ENCODE data around the gene DLX5.

Gene DLX5

GRCh38 chr7:96989241-96989858 is 35.3 kb downstream of the DLX5 start:
- TF ChIP-seq FOXP2 (optimal IDR thresholded peaks at IDR 0.05; ENCODE audit: borderline replicate concordance, extremely low read depth, extremely low read length, insufficient read depth), result no peak

GRCh38 chr7:96987719-96988118 is 36.9 kb downstream of the DLX5 start:
- TF ChIP-seq REST (IDR thresholded peaks at IDR 0.05; ENCODE audit: insufficient read depth in 1 of 2, low read depth in 2 of 2, low read length in 2 of 2) (no peak), SIN3A (IDR thresholded peaks at IDR 0.05; ENCODE audit: borderline replicate concordance, insufficient read depth, low read length) (no peak), TAF1 (IDR thresholded peaks at IDR 0.05; ENCODE audit: borderline replicate concordance, insufficient read depth, low read length) (no peak), POLR2AphosphoS5 (IDR thresholded peaks at IDR 0.05; ENCODE audit: low read depth, low read length) (no peak), FOXP2 (optimal IDR thresholded peaks at IDR 0.05; ENCODE audit: borderline replicate concordance, extremely low read depth, extremely low read length, insufficient read depth) (no peak)

GRCh38 chr7:96986901-96987300 is 37.7 kb downstream of the DLX5 start:
- TF ChIP-seq REST (IDR thresholded peaks at IDR 0.05; ENCODE audit: insufficient read depth in 1 of 2, low read depth in 2 of 2, low read length in 2 of 2), result no peak
- no peak for TF ChIP-seq FOXP2 (optimal IDR thresholded peaks at IDR 0.05; ENCODE audit: borderline replicate concordance, extremely low read depth, extremely low read length, insufficient read depth)
- no peak for TF ChIP-seq POLR2AphosphoS5 (IDR thresholded peaks at IDR 0.05; ENCODE audit: low read depth, low read length)
- TF ChIP-seq TAF1 (IDR thresholded peaks at IDR 0.05; ENCODE audit: borderline replicate concordance, insufficient read depth, low read length), result no peak
- no peak for TF ChIP-seq SIN3A (IDR thresholded peaks at IDR 0.05; ENCODE audit: borderline replicate concordance, insufficient read depth, low read length)

GRCh38 chr7:96985992-96986391 is 38.6 kb downstream of the DLX5 start:
- TF ChIP-seq POLR2AphosphoS5 (IDR thresholded peaks at IDR 0.05; ENCODE audit: low read depth, low read length), result no peak
- TF ChIP-seq REST (IDR thresholded peaks at IDR 0.05; ENCODE audit: insufficient read depth in 1 of 2, low read depth in 2 of 2, low read length in 2 of 2), result no peak
- no peak for TF ChIP-seq SIN3A (IDR thresholded peaks at IDR 0.05; ENCODE audit: borderline replicate concordance, insufficient read depth, low read length)
- no peak for TF ChIP-seq TAF1 (IDR thresholded peaks at IDR 0.05; ENCODE audit: borderline replicate concordance, insufficient read depth, low read length)
- no peak for TF ChIP-seq FOXP2 (optimal IDR thresholded peaks at IDR 0.05; ENCODE audit: borderline replicate concordance, extremely low read depth, extremely low read length, insufficient read depth)

- no peak for TF ChIP-seq SIN3A (IDR thresholded peaks at IDR 0.05; ENCODE audit: borderline replicate concordance, insufficient read depth, low read length)
- no peak for TF ChIP-seq REST (IDR thresholded peaks at IDR 0.05; ENCODE audit: insufficient read depth in 1 of 2, low read depth in 2 of 2, low read length in 2 of 2)
- no peak for TF ChIP-seq FOXP2 (optimal IDR thresholded peaks at IDR 0.05; ENCODE audit: borderline replicate concordance, extremely low read depth, extremely low read length, insufficient read depth)
- no peak for TF ChIP-seq POLR2AphosphoS5 (IDR thresholded peaks at IDR 0.05; ENCODE audit: low read depth, low read length)
- TF ChIP-seq TAF1 (IDR thresholded peaks at IDR 0.05; ENCODE audit: borderline replicate concordance, insufficient read depth, low read length), result no peak
These were observed 42.0 kb downstream of the DLX5 start for GRCh38 chr7:96982586-96982985.

Data from PFSK-1 (cell line).